DND-41 (cell line): ENCODE results near the gene ZP1.

ENCODE experiments used
- EZH2 ChIP-seq: IDR thresholded peaks from 3 replicates; pipeline ENCODE4 v1.6.1; 2012; ENCODE audit warnings: borderline replicate concordance, low read depth, mild to moderate bottlenecking, moderate library complexity, low read length, inconsistent platforms; ENCODE audit not compliant: severe bottlenecking
- TF ChIP-seq, protein P1 (sequence below): IDR thresholded peaks from 2 replicates; pipeline ENCODE4 v1.5.1; 2012; ENCODE audit warnings: borderline replicate concordance, low read length, moderate library complexity, mild to moderate bottlenecking; ENCODE audit not compliant: poor library complexity, severe bottlenecking; ENCODE audit errors: extremely low read depth

DNA sequence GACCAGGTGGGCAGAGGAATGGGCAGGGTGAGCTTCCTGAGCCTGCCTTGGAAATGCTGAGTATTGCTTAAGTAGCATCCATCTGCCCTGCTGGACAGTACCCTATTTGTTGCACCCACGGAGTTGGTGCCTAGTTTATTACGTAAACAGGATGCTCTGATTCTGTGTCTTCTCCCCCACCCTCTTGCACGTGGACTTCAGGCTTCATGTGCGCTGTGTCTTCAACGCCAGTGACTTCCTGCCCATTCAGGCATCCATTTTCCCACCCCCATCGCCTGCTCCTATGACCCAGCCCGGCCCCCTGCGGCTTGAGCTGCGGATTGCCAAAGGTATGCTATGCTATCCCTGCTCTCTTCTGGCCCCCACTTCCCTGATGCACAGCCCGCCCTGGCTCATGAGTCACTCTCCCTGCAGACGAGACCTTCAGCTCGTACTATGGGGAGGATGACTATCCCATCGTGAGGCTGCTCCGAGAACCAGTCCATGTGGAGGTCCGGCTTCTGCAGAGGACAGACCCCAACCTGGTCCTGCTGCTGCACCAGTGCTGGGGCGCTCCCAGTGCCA, 5.7 kb downstream of the ZP1 start:
- TF ChIP-seq, protein P1, sequence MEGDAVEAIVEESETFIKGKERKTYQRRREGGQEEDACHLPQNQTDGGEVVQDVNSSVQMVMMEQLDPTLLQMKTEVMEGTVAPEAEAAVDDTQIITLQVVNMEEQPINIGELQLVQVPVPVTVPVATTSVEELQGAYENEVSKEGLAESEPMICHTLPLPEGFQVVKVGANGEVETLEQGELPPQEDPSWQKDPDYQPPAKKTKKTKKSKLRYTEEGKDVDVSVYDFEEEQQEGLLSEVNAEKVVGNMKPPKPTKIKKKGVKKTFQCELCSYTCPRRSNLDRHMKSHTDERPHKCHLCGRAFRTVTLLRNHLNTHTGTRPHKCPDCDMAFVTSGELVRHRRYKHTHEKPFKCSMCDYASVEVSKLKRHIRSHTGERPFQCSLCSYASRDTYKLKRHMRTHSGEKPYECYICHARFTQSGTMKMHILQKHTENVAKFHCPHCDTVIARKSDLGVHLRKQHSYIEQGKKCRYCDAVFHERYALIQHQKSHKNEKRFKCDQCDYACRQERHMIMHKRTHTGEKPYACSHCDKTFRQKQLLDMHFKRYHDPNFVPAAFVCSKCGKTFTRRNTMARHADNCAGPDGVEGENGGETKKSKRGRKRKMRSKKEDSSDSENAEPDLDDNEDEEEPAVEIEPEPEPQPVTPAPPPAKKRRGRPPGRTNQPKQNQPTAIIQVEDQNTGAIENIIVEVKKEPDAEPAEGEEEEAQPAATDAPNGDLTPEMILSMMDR = no peak
- no peak for TF ChIP-seq EZH2
